ENCODE data around the gene CSTPP1.
"Not testable (repeated sequence)": the region's sequence is repeated elsewhere in the genome, so short reads cannot be mapped to it uniquely, and the experiment has no call there.

Gene CSTPP1

GRCh38 chr11:47055534-47055933 lies 119.0 kb downstream of the CSTPP1 start:
- no peak for DNase-seq

- DNase-seq = no peak
Observed at GRCh38 chr11:47056261-47056915, 119.8 kb downstream of the CSTPP1 start.

DNA sequence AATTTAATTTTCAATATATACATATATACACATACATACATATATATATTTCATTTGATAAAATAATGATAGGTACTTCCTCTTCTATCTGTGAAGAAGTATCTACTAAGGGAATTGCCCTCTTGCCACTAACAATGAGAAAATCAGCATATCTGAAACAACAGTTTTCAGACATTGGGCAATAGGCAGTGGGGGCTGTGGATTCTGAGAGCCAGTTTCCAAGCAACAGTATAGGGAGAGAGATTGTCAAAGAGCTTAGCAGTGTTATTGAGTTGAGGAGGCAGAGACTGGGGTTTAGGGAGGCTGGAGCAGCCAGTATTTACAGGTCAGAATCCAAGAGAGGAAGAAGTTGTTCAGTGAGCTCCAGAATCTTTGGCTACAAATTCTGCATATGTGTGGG lies 120.8 kb downstream of the CSTPP1 start:
- DNase-seq = no peak

DNA sequence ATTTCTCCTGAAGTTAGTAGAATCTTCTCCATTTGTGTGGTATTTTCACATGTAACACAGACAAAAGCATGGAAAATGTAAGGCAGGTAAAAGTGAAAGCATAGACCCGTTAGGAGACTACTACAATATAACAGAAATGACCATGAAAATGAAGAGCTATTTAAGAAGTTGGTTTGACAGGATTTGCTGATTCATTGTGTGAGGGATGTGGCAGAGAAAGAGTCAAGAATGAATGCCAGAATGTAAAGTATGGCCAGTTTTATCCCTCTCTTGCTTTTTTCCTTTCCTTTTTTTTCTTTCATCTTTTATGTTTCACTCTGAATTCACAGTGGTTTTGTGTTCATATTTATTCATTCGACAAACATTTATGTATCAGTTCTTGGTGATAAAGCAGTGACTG lies 124.2 kb downstream of the CSTPP1 start:
- DNase-seq = no peak

DNA sequence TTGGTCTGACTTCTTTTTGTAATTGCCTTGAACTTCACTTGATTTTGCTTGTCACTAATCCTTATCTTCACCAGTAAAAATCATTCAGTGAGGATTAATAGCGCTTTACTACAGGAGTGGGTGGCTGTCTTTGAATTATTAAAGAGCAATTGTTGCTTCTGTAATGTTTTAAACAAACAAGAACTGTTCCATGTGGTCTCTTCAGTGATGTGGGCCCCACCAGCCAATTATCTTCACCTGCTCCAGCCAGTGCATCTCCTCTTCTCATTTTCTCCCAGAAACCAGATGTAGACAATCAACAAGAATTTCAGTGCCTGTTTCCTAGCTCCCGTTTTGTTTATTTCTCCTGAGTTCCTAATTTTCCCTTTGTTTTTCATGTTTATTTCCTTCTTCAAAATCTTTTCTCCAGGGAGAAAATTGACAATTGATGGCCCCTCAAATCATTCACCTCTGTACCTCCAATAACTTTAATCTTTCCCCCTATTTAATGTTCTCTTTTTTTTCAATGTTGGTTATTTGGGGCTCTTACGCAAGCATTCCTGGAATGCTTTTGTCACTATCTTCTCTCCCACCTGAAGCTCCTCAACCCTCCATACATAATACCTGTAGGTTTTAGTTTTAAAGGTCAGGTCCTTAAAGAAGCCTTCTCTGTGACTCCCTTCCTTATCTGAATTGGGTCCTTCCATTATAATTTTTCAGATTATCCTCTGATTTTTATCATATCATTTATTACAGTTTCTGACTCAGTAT lies 125.0 kb downstream of the CSTPP1 start:
- no peak for DNase-seq

DNA sequence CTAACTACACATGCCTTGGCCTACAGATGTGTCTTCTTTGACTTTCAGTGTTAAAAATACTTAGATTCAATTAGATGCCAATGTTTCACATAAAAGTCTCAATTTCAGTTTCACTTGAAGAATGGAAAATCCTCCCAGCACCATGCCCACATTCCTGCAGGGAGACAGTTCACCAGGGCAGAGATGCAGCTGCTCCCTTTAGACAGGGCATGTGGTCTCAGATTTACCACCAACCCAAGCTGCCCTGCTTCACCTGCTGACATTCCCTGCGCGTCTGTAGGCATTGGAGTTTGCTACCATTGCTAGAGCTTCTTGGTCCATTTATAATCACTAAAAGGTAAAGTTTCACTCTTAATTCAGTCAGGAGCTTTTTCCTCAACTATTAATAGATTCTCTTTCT lies 126.2 kb downstream of the CSTPP1 start:
- DNase-seq = no peak

DNA sequence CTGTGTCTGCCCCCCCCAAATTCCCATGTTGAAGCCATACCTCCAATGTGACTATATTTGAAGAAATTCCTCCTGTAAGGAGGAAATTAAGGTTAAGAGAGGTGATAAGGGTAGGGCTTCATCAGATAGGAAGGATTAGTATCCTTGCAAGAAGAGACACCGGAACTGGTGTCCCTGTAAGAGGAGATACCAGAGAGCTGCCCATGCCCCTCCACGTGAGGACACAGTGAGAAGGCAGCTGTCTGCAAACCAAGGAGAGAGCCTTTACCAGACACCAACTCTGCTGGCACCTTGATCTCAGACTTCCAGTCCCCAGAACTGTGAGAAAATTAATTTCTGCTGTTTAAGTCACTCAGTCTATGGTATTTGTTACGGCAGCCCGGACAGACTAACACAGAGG lies 130.8 kb downstream of the CSTPP1 start:
- no peak for DNase-seq

GRCh38 chr11:47070769-47071168 lies 134.2 kb downstream of the CSTPP1 start:
- no peak for DNase-seq

DNA sequence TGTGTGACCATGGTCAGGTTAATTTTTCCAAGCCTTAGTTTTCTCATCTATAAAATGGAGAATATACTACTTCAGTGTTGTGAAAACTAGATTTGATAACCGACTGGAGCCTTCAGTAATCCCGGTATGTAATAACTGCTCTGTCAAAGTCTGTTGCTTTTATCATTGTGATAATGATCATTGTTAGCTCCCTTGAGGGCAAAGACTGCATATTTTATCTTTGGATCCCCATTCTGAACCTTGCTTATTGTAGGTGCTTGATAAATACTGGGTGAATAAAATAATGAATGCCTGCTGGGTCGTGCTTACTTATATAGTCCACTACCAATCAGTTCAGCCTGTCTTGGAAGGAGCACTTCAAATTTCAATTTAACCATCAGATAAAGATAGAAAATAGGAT lies 134.8 kb downstream of the CSTPP1 start:
- no peak for DNase-seq

GRCh38 chr11:47071791-47072261 lies 135.3 kb downstream of the CSTPP1 start:
- DNase-seq = no peak

- no peak for DNase-seq
Observed at GRCh38 chr11:47078751-47079521, 142.4 kb downstream of the CSTPP1 start.

DNA sequence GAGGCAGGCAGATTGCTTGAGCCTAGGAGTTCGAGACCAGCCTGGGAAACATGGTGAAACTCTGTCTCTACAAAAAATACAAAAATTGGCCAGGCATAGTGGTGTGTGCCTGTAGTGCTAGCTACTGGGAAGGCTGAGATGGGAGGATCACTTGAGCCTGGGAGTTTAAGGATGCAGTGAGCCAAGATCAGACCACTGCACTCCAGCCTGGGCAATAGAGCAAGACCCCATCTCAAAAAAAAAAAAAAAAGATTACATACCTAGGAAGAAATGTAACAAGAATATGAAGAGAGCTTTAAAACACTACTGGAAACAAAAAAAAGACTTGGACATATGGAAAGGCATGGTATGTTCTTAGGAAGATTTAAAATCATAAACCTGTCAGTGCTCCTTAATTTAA lies 144.2 kb downstream of the CSTPP1 start:
- DNase-seq = not testable (repeated sequence)

DNA sequence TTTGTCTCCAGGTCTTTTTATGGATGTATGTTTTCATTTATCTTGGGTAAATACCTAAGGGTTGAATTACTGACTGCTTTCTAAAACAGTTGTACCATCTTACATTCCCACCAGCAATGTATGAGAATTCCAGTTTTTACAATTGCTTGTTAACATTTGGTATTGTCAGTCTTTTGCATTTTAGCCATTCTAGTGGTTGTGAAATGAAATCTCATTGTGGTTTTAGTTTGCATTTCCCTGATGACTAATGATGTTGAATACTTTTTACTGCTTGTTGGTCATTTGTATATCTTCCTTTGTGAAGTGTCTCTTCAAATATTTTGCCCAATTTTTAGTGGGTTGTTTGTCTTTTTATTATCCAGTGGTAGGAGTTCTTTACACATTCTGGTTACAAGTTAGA lies 147.4 kb downstream of the CSTPP1 start:
- DNase-seq = no peak

DNA sequence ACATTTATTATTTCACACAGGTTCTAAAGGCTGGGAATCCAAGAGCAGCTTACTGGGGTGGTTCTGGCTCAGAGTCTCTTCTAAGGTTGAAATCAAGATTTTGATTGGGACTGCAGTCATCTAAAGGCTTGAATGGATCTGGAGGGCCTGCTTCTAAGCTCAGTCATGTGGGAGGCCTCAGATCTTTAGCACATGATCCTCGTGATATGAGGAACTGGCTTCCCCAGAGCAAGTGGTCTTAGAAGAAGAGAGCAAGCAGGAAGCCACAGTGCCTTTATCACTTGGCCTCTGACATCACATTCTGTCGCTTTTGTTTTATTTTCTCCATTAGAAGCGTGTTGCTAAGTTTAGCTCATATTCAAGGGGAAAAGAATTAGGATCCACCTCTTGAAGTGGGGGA lies 151.2 kb downstream of the CSTPP1 start:
- no peak for DNase-seq

GRCh38 chr11:47093541-47093940 lies 157.0 kb downstream of the CSTPP1 start:
- DNase-seq = no peak

DNA sequence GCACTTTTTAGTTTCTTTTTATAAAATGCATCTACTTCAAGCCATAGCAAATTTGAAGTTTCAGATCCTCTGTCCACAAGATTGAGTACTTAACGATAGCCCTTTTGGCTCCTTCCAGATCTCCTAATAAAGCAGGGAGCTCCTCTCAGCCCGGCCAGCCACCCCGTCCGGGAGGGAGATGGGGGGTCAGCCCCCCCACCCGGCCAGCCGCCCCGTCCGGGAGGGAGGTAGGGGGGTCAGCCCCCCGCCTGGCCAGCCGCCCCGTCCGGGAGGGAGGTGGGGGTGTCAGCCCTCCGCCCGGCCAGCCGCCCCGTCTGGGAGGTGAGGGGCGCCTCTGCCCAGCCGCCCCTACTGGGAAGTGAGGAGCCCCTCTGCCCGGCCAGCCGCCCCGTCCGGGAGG lies 160.3 kb downstream of the CSTPP1 start:
- DNase-seq = not testable (repeated sequence)

DNA sequence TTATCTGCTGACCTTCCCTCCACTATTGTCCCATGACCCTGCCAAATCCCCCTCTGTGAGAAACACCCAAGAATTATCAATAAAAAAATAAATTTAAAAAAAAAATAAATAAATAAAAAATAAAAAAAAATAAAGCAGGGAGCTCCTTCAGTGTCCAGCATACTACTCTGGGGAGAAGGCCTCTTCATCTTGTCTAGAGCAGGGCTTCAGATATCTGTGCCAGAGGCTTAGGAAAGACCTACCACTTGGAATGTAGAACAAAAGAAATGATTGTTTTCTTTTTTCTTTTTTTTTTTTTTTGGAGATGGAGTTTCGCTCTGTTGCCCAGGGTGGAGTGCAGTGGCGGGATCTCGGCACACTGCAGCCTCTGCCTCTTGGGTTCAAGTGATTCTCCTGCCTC lies 161.7 kb downstream of the CSTPP1 start:
- not testable (repeated sequence) for DNase-seq

- peak; percentile 22 for DNase-seq
Observed at GRCh38 chr11:47099214-47099917, 162.8 kb downstream of the CSTPP1 start.

DNA sequence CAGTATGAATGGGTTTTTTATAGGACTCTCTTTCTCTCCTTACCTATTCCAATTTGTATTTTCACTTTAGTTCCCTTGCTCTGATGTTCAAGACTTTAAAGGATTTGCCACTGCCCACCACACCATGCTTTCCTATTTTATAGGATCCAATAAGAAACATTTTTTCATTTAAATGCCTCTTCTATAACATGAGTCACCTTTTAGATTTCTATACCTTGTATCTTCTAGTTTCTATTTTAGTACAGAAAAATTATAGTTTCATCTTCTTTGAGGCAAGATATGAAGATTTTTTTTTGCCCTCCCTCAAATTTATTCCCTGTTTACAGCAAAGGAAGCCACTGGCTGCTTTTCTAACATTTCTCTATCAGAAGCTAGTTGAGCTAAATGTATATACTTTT lies 163.4 kb downstream of the CSTPP1 start:
- DNase-seq = no peak

DNA sequence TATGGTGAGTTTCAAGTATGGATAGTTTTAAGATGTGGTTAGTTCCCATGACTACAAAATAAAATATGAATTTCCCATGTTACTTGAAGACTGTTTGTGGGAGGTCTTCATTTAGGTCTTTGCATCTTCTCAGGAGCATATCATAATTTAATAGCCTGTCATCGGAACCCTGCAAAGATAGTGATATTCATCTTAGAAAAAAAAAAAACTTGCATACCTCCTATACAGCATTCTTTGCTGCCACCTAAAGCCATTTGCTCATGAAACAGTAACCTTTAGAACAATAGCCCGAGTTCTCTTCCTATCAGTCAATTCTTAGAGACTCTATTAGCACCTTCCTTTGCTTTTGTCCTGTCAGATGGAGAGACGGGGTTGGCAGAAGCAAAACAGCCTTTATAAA lies 164.8 kb downstream of the CSTPP1 start:
- no peak for DNase-seq

GRCh38 chr11:47104261-47104950 lies 167.8 kb downstream of the CSTPP1 start:
- DNase-seq = no peak

- DNase-seq = no peak
Observed at GRCh38 chr11:47105541-47105940, 169.0 kb downstream of the CSTPP1 start.

DNA sequence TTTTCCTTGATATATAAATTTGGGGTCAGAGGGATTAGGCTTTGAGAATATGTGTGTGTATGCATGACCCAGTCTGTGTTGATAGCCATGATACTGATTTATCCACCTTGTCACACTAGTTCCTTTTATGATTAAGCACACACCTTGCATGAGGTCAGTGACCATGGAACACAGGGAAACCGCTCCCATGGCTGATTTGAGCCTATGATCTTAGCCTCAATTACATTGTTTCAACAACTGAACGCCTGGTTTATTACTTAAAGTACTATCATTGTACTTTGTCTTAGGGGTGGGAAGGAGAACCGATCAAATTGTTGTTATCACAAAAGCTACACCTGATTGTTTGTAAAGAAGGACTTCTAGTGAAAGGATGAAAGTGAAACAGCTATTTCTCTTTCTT lies 169.4 kb downstream of the CSTPP1 start:
- DNase-seq = no peak

Measured in NCI-H510A treated with DMSO at 0.1 percent for 48 hours (cell line).